Esophagus muscularis mucosa (tissue), 3 donors: Measurements from ENCODE around the gene ZEB2.

ENCODE experiments used
- POLR2AphosphoS5 ChIP-seq, 2 donors: sonication (generic); formaldehyde crosslinking; IDR thresholded peaks; one replicate each; pipeline ENCODE4 v1.6.1; 2017; ENCODE audit warnings: antibody characterized with exemption in 2 of 2
- TF ChIP-seq, protein P1 (sequence below), 3 experiments: fragments of 200-600 bp in 2 of 3; fragments of 450-650 bp in 1 of 3; sonication (generic) in 2 of 3; IDR thresholded peaks; one replicate each; pipeline ENCODE4 v1.5.1; 2017 to 2019; ENCODE audit warnings: antibody characterized with exemption in 3 of 3, mild to moderate bottlenecking in 2 of 3, moderate library complexity in 1 of 3

- TF ChIP-seq, protein P1, sequence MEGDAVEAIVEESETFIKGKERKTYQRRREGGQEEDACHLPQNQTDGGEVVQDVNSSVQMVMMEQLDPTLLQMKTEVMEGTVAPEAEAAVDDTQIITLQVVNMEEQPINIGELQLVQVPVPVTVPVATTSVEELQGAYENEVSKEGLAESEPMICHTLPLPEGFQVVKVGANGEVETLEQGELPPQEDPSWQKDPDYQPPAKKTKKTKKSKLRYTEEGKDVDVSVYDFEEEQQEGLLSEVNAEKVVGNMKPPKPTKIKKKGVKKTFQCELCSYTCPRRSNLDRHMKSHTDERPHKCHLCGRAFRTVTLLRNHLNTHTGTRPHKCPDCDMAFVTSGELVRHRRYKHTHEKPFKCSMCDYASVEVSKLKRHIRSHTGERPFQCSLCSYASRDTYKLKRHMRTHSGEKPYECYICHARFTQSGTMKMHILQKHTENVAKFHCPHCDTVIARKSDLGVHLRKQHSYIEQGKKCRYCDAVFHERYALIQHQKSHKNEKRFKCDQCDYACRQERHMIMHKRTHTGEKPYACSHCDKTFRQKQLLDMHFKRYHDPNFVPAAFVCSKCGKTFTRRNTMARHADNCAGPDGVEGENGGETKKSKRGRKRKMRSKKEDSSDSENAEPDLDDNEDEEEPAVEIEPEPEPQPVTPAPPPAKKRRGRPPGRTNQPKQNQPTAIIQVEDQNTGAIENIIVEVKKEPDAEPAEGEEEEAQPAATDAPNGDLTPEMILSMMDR (IDR thresholded peaks at IDR 0.05) = no peak
- no peak for TF ChIP-seq POLR2AphosphoS5 (IDR thresholded peaks at IDR 0.05)
Observed at GRCh38 chr2:144419218-144419617, 100.7 kb downstream of the ZEB2 start.
